T-helper 2 cell (primary cell): ENCODE measurements around the gene LDLRAD4.

Experiments
- DNase-seq, 5 experiments: peaks; one replicate each; pipeline versions ENCODE4 v3.0.0 to v3.0.0-alpha.2; 2012 to 2022

The LDLRAD4 gene

GRCh38 chr18:13376298-13376840 is 157.8 kb downstream of the LDLRAD4 start:
- DNase-seq, result peak in 3 of 5 experiments; percentile 36 to 77 (median 62)

- DNase-seq, result peak in 4 of 5 experiments; percentile 25 to 85 (median 53)
Measured at GRCh38 chr18:13376841-13377351, 158.3 kb downstream of the LDLRAD4 start.

- no peak for DNase-seq
Measured at GRCh38 chr18:13377496-13377895, 158.9 kb downstream of the LDLRAD4 start.

DNA sequence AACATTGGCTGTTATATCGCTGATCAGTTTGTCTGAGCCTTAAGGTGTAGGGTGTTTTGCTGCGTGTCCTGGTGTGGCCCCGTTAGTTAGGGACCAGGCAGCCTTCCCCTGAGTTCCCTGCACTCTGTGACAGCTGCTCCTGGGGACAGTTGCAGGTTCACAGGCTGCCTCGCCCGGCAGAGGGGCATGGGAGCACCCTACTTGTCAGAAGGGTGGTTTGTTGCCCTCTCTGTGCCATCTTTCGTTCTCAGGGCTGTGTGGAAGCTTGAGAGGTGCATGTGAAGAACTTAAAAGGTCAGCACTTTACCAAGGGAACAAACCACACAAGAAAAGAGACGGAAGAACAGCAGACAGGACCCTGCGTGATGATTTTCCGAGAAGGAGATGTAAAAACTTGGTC is 159.6 kb downstream of the LDLRAD4 start:
- peak in 1 of 5 experiments; percentile 45 for DNase-seq

- no peak for DNase-seq
Measured at GRCh38 chr18:13379062-13379865, 160.7 kb downstream of the LDLRAD4 start.

DNA sequence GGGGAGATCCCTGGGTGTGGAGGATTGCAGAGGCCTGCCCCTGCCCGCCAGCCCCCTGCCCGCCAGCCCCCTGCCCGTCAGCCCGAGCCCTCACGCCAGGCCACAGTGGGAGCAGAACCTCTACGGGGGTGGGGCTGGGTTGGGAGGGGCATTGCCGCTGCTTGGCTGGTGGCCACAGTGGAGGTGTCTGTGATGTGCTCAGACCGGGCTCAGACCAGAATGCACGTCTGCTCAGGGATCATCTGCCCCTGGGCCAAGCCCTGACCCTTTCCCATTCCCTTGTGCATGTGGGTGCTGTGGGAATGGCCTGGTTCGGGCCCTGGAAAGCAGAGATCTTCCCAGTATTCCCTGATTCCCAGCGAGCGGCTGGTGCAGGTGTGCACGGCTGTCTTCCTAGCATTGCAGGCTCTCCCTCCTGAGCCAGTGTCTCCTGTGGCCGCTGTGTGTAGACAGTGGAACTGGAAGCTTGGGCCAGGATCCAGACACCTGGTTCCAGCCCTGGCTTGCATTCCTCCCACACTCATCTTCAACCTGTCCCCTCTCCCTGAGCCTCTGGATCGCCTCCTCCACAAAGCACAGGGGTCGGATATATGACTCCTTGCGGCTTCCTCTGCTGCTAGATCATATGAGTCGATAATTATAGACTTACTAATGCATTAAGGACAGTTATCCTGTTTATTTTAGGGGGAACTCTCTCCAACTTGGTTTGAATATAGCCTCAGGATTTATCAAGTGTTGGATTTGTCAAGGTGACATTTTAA is 161.6 kb downstream of the LDLRAD4 start:
- DNase-seq, result no peak

DNA sequence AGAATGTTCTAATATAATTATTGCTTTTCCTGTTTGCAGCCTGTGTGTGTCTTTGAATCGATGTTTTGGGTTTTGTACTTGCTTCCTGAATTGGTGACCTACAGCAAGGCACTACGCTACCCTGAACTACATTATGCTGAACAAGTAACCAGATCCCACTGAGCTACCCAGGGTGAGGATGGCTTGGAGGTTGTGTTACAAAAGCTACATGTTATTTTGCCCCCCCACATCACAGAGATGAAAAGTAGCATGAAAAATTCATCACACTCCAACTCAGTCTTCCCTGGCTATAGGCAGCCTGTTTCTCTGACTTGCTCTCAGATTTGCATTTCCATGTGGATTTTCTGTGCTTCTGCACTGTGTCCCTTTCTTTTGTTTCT is 162.1 kb downstream of the LDLRAD4 start:
- DNase-seq, result no peak

GRCh38 chr18:13381331-13381730 is 162.8 kb downstream of the LDLRAD4 start:
- DNase-seq, result no peak

DNA sequence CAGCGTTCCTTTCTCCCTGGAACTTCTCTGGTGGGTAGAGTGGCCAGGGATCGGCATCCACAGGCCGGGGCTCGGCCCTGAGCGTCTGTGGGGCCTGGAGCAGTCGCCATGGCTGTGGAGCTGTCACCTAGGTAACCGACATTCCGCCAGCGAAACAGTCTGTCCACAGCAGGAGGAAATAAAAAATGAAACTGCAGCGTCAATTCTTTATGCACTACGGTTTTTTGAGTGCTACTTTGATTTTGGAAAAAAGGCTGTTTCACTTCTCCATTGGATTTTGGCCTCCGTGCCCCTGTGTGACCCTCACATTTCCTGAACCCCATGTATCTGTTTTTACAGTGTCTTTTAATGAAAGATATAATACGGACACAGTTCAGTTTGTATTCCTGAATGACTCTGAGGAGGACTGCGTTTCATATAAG is 163.4 kb downstream of the LDLRAD4 start:
- DNase-seq, result peak in 3 of 5 experiments; percentile 18 to 68 (median 28)

DNA sequence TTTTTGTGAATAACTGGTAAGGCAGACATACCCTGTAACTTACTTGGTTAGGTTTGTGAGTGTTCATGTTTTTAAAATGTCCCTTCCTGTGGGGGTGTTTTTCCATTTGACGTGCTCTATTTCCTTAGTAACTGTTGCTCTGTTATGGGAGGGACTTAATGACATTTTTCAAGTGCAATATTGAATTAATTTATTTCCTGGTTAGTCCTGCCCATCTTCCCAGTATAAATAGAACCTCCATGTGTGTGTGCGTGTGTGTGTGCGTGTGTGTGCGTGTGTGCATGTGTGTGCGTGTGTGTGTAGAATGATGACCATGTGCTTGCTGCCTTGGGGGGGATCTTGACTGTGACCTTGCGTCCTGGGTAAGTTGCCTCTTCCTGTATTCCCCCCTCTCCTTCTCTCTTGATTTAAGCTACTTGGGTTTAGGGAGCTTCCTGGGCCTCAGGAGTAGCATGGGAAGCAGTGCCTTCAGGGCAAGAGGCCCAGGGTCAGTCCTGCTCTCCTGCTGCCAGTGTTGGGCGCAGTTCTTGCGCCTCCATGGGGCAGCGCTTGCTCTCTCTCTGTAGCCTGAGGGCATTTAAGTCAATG is 163.9 kb downstream of the LDLRAD4 start:
- DNase-seq, result peak in 3 of 5 experiments; percentile 44 to 80 (median 47)

- peak in 1 of 5 experiments; percentile 46 for DNase-seq
Measured at GRCh38 chr18:13382954-13383827, 164.6 kb downstream of the LDLRAD4 start.

DNA sequence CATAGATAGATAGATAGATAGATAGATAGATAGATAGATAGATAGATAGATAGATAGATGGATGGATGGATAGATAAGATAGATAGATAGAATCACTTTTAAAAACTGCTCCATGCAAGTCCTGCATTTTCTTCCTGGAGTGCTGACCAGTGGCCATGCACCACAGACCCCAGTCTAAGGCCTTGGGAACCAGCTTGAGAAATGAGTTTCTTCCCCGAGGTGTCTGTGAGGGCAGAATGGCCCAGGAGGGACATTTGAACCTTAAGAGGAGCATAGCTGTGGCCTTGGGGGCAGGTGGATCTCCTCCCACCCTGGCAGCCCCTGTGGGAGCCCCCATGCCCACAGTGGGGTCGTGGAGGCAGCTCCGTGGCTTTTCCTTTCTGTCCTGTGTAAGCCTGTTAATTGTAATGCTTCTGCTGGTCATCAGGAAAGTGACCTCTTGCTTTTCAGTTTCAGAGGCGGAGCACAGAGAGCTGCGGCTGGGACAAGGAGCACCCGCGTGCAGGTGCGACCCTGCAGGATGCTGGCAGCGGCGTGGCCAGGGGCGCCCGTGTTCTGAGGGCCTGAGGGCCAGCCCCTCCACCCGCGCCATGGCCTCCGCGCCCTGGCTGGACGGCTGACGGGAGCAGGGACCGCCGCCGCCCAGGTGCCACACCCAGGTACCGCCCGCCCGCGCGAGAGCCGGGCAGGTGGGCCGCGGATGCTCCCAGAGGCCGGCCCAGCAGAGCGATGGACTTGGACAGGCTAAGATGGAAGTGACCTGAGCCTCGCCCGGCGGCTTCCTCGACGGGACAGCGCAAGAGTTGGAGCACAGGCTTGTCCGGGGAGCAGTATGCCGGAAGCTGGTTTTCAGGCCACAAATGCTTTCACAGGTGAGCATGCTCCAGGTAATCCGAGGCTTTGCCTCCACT is 168.6 kb downstream of the LDLRAD4 start:
- no peak for DNase-seq

DNA sequence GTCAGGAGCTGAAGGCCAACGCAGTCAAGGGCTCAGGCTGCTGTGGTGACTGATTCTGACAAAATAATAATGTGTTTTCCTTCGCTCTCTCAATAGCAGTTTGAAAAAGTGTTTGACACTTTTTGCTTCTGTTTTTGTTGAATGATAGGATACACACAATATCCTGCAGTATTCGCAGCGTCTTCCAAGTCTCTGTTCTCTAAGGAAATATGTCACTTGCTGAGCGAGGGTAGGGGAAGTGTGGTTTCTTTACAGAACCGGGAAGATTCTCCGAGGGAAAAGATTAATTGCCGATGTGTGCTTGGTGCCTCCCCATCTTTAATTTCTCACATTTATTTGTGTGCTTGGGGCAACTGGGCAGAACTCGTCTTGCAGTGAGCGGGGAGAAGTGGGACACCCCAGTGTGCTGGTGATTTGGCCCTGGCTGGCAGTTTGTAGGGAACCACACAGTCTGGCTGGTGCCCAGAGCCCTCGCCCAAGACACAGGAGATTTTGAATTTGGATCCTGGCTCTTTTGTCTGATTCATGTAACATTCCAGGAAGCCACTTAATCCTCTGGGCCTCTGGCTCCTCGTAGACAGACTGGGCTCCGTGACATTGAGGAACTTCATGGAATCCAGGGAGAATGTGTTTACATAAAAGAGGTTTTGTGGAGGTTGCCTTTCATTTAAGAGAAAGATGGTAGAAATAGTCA is 169.4 kb downstream of the LDLRAD4 start:
- DNase-seq, result no peak

DNA sequence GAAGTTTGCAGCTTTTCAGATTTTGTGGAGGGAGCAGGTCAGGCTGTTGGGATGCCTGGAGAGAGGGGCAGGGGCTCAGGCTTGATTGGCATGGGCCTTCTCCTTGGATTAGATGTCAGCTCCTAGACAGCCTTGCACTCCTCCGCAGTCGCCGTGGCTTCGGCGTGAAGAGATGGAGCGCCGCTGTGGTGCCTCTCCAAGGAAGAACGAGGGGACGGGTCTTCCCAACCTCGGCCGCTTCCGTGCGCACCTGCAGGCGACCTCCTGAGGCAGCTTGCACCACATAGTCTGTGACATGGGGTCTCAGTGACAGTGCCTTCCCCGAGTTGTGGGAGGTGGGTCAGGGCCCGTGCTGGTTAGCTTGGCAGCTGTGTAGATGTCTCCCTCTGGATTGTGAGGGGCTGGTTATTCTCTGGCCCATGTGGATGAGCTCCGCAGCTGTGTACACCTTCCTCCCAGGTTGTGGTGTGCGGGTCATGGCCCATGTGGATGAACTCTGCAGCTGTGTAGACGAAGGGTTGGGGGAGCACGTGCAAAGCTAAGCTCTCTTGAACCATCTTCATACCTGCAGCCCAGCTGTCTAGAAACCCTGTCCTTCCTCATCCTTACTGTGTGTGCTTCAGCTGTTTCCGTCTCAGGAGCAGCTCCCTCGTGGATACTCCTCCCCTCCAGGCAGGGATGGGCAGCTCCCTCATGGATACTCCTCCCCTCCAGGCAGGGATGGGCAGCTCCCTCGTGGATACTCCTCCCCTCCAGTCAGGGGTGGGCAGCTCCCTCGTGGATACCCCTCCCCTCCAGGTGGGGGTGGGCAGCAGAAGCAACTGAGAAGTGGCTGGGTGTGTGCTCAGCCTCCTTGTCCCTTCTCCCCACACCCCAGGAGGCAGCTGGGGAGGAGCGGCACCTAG is 170.3 kb downstream of the LDLRAD4 start:
- no peak for DNase-seq

DNA sequence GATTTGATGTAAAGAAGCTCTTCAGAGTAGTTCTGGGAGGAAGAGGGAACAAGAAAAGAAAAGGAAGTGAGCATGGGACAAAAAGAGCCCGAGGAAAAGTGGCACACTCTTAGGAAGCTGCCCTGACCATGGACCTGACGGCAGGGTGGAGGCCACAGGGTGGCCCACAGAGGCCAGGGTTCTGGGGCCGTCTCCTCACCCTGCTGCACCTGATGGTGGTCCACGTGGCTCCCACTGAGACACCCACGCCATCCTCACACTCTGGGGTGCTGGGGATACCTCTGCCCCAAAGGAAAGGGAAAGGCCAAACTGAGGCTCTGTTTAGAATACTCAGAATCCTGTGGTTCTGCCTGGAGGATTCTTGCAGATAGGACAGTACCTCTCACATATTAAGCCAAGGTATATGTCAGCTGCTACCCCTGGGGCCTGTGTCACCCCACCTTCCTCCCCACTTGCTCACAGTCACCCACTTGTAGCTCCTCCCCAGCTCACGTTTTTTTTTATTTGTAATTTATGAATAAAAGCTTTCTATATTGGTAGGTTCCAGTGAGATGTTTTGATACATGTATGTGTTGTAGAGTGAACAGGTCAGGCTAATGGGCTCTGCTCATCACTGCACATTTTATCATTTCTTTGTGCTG is 171.1 kb downstream of the LDLRAD4 start:
- DNase-seq, result no peak

GRCh38 chr18:13390196-13390595 is 171.6 kb downstream of the LDLRAD4 start:
- no peak for DNase-seq

DNA sequence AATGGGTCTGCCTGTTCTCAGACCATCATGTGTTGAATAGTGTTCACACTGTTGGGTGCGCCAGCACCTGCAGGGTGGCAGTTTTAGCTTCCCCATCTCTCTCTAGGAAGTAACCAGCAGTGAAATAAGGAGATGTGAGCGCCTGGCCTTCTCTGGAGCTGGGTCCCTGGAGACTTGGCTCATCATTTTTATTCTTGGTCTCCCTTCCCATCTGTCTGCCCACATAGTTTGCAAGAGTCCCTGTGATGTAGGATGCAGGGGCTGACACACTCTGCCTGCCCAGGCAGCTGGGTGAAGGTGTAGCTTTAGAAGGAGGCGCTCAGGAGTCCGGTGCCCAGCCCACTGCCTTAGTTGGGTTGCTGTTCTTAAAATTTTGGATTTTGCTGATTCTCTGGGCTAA is 172.2 kb downstream of the LDLRAD4 start:
- no peak for DNase-seq

DNA sequence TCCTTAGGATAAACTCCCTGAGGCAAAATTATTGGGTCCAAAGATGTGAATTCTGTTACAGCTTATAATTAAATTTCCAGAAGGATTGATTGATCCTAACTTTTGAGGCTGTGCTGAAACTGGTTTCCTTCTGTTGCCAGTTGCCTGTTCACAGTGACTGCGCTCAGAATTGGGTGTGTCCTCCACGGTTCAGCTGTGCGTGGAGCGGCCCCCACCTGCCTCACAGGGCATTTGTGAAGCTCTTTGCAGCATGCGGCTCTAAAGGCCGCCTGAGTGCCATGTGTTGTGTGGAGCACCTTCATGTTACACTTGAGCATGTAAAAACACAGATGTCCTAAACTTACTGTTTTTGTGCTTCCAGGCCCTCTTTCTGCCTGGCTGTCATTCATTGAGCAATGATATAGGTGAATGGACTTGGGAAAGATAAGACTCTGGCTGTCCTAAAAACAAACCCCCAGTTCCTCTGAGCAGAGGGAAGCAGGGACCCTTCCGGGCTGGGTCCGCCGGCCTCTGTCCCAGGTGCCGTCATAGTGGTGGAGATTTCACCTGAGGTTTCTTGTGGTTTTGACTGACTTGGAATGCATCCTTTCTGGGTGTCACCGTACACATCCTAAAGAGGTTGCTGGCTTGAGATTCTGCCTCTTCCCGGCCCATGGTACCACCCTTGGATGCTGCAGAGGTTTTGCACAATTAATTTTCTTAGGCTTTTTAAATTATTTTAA is 173.6 kb downstream of the LDLRAD4 start:
- no peak for DNase-seq
